H1 (cell line): ENCODE results near the gene ARID5A. TPM values are rescaled to one million over a fixed set of nuclear protein-coding genes. Genes with fewer than 3 reads are reported as not detected.

Experiments used
- CTCF ChIA-PET: fragments of 300-600 bp; sonication (Branson Sonifier 250); formaldehyde crosslinking; loops from one replicate; lab custom pipeline; 2021; ENCODE audit not compliant: partially characterized antibody; lab: Charles Lee
- POLR2A ChIA-PET: fragments of 300-600 bp; sonication (Branson Sonifier 250); formaldehyde crosslinking; loops from one replicate; lab custom pipeline; 2021; ENCODE audit warnings: inconsistent platforms; ENCODE audit not compliant: partially characterized antibody; lab: Charles Lee
- DNase-seq, 2 experiments: peaks; one replicate each; pipeline versions ENCODE4 v3.0.0 to v3.0.0-alpha.2; 2010 to 2022; ENCODE audit warnings: low spot score in 2 of 2, low read depth in 1 of 2, mixed read lengths in 1 of 2
- FAIRE-seq: peaks from 2 replicates; lab custom pipeline; 2011; peaks lifted over from hg19 to GRCh38; lab: Jason Lieb, UNC
- H2AFZ ChIP-seq: 2 replicates; pipeline ENCODE4 v1.8.1; 2012; ENCODE audit warnings: low read length, inconsistent platforms
- H2AK5ac ChIP-seq: 2 replicates; pipeline ENCODE4 v1.6.1; 2013; ENCODE audit warnings: low read depth, low read length
- H2BK120ac ChIP-seq: replicated peaks from 2 replicates; pipeline ENCODE3; 2013; ENCODE audit warnings: low read depth, low read length, inconsistent platforms
- H2BK12ac ChIP-seq: 2 replicates; pipeline ENCODE4 v1.6.1; 2013; ENCODE audit warnings: low read depth, low read length
- H2BK15ac ChIP-seq: 2 replicates; pipeline ENCODE4 v1.6.1; 2013; ENCODE audit warnings: low read length
- H2BK20ac ChIP-seq: 2 replicates; pipeline ENCODE4 v1.6.1; 2013; ENCODE audit warnings: low read length
- H2BK5ac ChIP-seq: 2 replicates; pipeline ENCODE4 v1.6.1; 2013; ENCODE audit warnings: low read depth, low read length
- H3K14ac ChIP-seq: 2 replicates; pipeline ENCODE4 v1.6.1; 2013; ENCODE audit warnings: inconsistent platforms; ENCODE audit not compliant: insufficient read length
- H3K18ac ChIP-seq: 2 replicates; pipeline ENCODE4 v1.6.1; 2013; ENCODE audit warnings: low read length; ENCODE audit errors: extremely low read depth
- H3K23ac ChIP-seq: 2 replicates; pipeline ENCODE4 v1.6.1; 2013; ENCODE audit warnings: inconsistent platforms; ENCODE audit not compliant: insufficient read length
- H3K23me2 ChIP-seq: 2 replicates; pipeline ENCODE4 v1.6.1; 2013; ENCODE audit warnings: low read depth, low read length
- H3K27ac ChIP-seq: 2 replicates; pipeline ENCODE4 v1.6.1; 2011; ENCODE audit warnings: low read depth, low read length, inconsistent platforms
- H3K27me3 ChIP-seq, 4 experiments: replicated peaks in 1 of 4; 1 replicate in 1 of 4; 2 replicates in 3 of 4; pipeline versions ENCODE4 v1.6.1 to v1.8.1; 2011 to 2013; ENCODE audit warnings: low read length in 3 of 4, mild to moderate bottlenecking in 3 of 4, inconsistent platforms in 2 of 4, mixed read lengths in 2 of 4, moderate library complexity in 1 of 4; ENCODE audit not compliant: control insufficient read depth in 3 of 4, insufficient read depth in 3 of 4; ENCODE audit errors: extremely low read depth in 1 of 4
- H3K36me3 ChIP-seq, 4 experiments: 2 replicates each; pipeline versions ENCODE4 v1.6.1 to v1.8.1; 2011 to 2013; ENCODE audit warnings: mild to moderate bottlenecking in 4 of 4, low read length in 3 of 4, moderate library complexity in 2 of 4, control low read depth in 1 of 4, inconsistent platforms in 1 of 4; ENCODE audit not compliant: insufficient read depth in 4 of 4, control insufficient read depth in 2 of 4
- H3K4ac ChIP-seq: replicated peaks from 2 replicates; pipeline ENCODE3; 2013; ENCODE audit warnings: low read length, low read depth, mixed read lengths, inconsistent platforms; ENCODE audit not compliant: insufficient read length
- H3K4me1 ChIP-seq, 4 experiments: replicated peaks in 1 of 4; 1 replicate in 1 of 4; 2 replicates in 3 of 4; pipeline versions ENCODE4 v1.6.1 to v1.8.1; 2011 to 2013; ENCODE audit warnings: low read length in 3 of 4, inconsistent platforms in 2 of 4, mixed read lengths in 1 of 4; ENCODE audit not compliant: insufficient read depth in 4 of 4, control insufficient read depth in 3 of 4
- H3K4me2 ChIP-seq, 2 experiments: 2 replicates each; pipeline versions ENCODE4 v1.6.1 to v1.8.1; 2011 to 2013; ENCODE audit warnings: low read depth in 2 of 2, low read length in 2 of 2, control low read depth in 1 of 2, inconsistent platforms in 1 of 2, mild to moderate bottlenecking in 1 of 2; ENCODE audit not compliant: insufficient read depth in 1 of 2
- H3K4me3 ChIP-seq, 4 experiments: fragments of 200-600, 300-600 bp in 1 of 4; sonication (generic), shearing (Covaris generic), sonication (Bioruptor Twin) in 1 of 4; 2 replicates each; pipeline versions ENCODE4 v1.5.1 to v1.8.1; 2011 to 2016; ENCODE audit warnings: low read length in 4 of 4, low read depth in 3 of 4, control low read depth in 2 of 4, inconsistent platforms in 2 of 4, mild to moderate bottlenecking in 2 of 4, mixed read lengths in 1 of 4, moderate library complexity in 1 of 4; ENCODE audit not compliant: insufficient read depth in 2 of 4; ENCODE audit errors: extremely low read depth in 1 of 4
- H3K56ac ChIP-seq: replicated peaks from 2 replicates; pipeline ENCODE3; 2013; ENCODE audit warnings: low read depth, mild to moderate bottlenecking, mixed read lengths, low read length, inconsistent platforms; ENCODE audit not compliant: insufficient read length
- H3K79me1 ChIP-seq: 2 replicates; pipeline ENCODE4 v1.6.1; 2013; ENCODE audit warnings: low read depth, low read length, control low read depth
- H3K79me2 ChIP-seq, 2 experiments: 2 replicates each; pipeline versions ENCODE4 v1.6.1 to v1.8.1; 2012 to 2013; ENCODE audit warnings: low read length in 2 of 2, mild to moderate bottlenecking in 2 of 2, inconsistent platforms in 1 of 2; ENCODE audit not compliant: insufficient read depth in 2 of 2, control insufficient read depth in 1 of 2
- H3K9ac ChIP-seq, 4 experiments: replicated peaks in 1 of 4; 1 replicate in 1 of 4; 2 replicates in 3 of 4; pipeline versions ENCODE4 v1.6.1 to v1.8.1; 2011 to 2013; ENCODE audit warnings: low read depth in 3 of 4, low read length in 3 of 4, control low read depth in 2 of 4, mild to moderate bottlenecking in 2 of 4, moderate library complexity in 2 of 4, inconsistent platforms in 1 of 4; ENCODE audit errors: extremely low read depth in 1 of 4
- H3K9me3 ChIP-seq, 2 experiments: 2 replicates each; pipeline versions ENCODE4 v1.6.1 to v1.8.1; 2012 to 2013; ENCODE audit warnings: mild to moderate bottlenecking in 2 of 2, moderate library complexity in 2 of 2, control low read depth in 1 of 2, inconsistent platforms in 1 of 2, low read depth in 1 of 2, low read length in 1 of 2, mixed read lengths in 1 of 2; ENCODE audit not compliant: insufficient read depth in 2 of 2
- H4K20me1 ChIP-seq, 2 experiments: replicated peaks in 1 of 2; 2 replicates each; pipeline versions ENCODE3 to v1.8.1; 2011 to 2013; ENCODE audit warnings: inconsistent platforms in 2 of 2, low read length in 2 of 2, mild to moderate bottlenecking in 1 of 2; ENCODE audit not compliant: insufficient read depth in 2 of 2, control insufficient read depth in 1 of 2
- H4K5ac ChIP-seq: 2 replicates; pipeline ENCODE4 v1.6.1; 2013; ENCODE audit warnings: low read length, low read depth, mixed read lengths, inconsistent platforms; ENCODE audit not compliant: insufficient read length
- H4K8ac ChIP-seq: 2 replicates; pipeline ENCODE4 v1.8.0; 2013; ENCODE audit warnings: mild to moderate bottlenecking, moderate library complexity, low read length, inconsistent platforms; ENCODE audit not compliant: insufficient read depth; ENCODE audit errors: extremely low read depth
- H4K91ac ChIP-seq: replicated peaks from 2 replicates; pipeline ENCODE3; 2013; ENCODE audit warnings: low read length, mixed read lengths, inconsistent platforms; ENCODE audit not compliant: insufficient read length
- ATF2 ChIP-seq: IDR thresholded peaks from 2 replicates; pipeline ENCODE4 v1.6.1; 2012; ENCODE audit warnings: low read length, inconsistent platforms
- CTCF ChIP-seq, 3 experiments: IDR thresholded peaks; 1 replicate in 2 of 3; 2 replicates in 1 of 3; pipeline versions ENCODE4 v1.5.1 to v1.6.1; 2011; ENCODE audit warnings: low read length in 3 of 3, mild to moderate bottlenecking in 3 of 3, inconsistent platforms in 2 of 3, low read depth in 1 of 3, moderate library complexity in 1 of 3; ENCODE audit not compliant: insufficient read depth in 1 of 3; ENCODE audit errors: control extremely low read depth in 1 of 3
- KDM4A ChIP-seq: IDR thresholded peaks from one replicate; pipeline ENCODE4 v1.7.1; 2012; ENCODE audit warnings: low read depth, mild to moderate bottlenecking, moderate library complexity, low read length, inconsistent platforms; ENCODE audit not compliant: severe bottlenecking
- RAD21 ChIP-seq, 2 experiments: IDR thresholded peaks in 1 of 2; conservative IDR thresholded peaks in 1 of 2; 2 replicates each; pipeline ENCODE4 v1.6.1; 2011; ENCODE audit warnings: low read depth in 2 of 2, low read length in 2 of 2, improper control_type of control experiment in 1 of 2, inconsistent platforms in 1 of 2, mild to moderate bottlenecking in 1 of 2, moderate library complexity in 1 of 2
- TBP ChIP-seq: IDR thresholded peaks from 2 replicates; pipeline ENCODE4 v1.6.1; 2011; ENCODE audit warnings: low read depth, low read length, improper control_type of control experiment
- WGBS, 2 experiments: shearing (Covaris generic) in 1 of 2; methylation state at CpG; one replicate each; pipeline versions ENCODE4 v1.1.6 to v1.1.7; 2013 to 2015; ENCODE audit warnings: low lambda C conversion rate in 2 of 2, mixed read lengths in 2 of 2, inconsistent platforms in 1 of 2, low coverage in 1 of 2, missing lambda C conversion rate in 1 of 2; ENCODE audit not compliant: insufficient replicate concordance in 2 of 2, insufficient coverage in 1 of 2, insufficient read length in 1 of 2; ENCODE audit errors: extremely low coverage in 1 of 2, missing lambda C conversion rate in 1 of 2; 5-methylcytosine and 5-hydroxymethylcytosine counted together
- polyA plus RNA-seq, 7 experiments: library from polyadenylated mRNA; depleted of rRNA in 3 of 7; stranded (reverse) in 5 of 7; unstranded in 2 of 7; fragments of >200 nt in 5 of 7; fragments of 200-250 nt in 2 of 7; gene quantifications; 1 replicate in 5 of 7; 2 replicates in 1 of 7; 4 replicates in 1 of 7; pipeline versions ENCODE4 v1.2.1 to v1.2.3, GENCODE V29; 2011 to 2013; ENCODE audit warnings: missing spikeins in 2 of 7, mixed read lengths in 2 of 7
- total RNA-seq: library from RNA; stranded (reverse); fragmentation: NEBNext Ultra II Directional; extraction: Animal tissue kit (Norgen Biotek cat#: 25700); gene quantifications from 2 replicates; pipeline ENCODE4 v1.2.1, GENCODE V29; 2021

ARID5A gene
- total and polyA plus RNA-seq, 2 of the 8 experiments (the other 6 are each of a cell fraction or from before 2014, with no cell fraction given): 3.3 to 5.3 TPM

GRCh38 chr2:96527286-96528005 lies 9.1 kb upstream of the ARID5A start:
- Histone ChIP-seq H3K4me2 (peak overlapping the region; percentile 59), H2AFZ (no peak overlapping the region), H3K79me1 (no peaks in the 10 kb centered on the region), H3K14ac (no peak overlapping the region), H3K18ac (no peak overlapping the region), H4K8ac (peak overlapping the region; percentile 75), H2AK5ac (no peak overlapping the region), H3K4me1 (peaks cover 2 to 4% (median 3%) of the 10 kb centered on the region in 4 experiments; a peak in 6 of 7 replicates), H3K79me2 (no peaks in the 10 kb centered on the region), H3K36me3 (no peaks in the 10 kb centered on the region), H3K9ac (no peak overlapping the region; a peak in 1 of 7 replicates), H2BK120ac (no peak overlapping the region), H2BK12ac (no peak overlapping the region), H4K5ac (no peak overlapping the region), H4K91ac (no peak overlapping the region), H2BK5ac (no peak overlapping the region), H3K23ac (no peak overlapping the region), H3K9me3 (no peaks in the 10 kb centered on the region), H3K23me2 (peaks cover 8% of the 10 kb centered on the region; the same call in 1 of the 2 replicates), H3K4me3 (peak overlapping the region; percentile 34 to 63 (median 49)), H3K4ac (no peak overlapping the region), H3K56ac (no peak overlapping the region), H3K27me3 (peaks cover 0 to 28% (median 22%) of the 10 kb centered on the region in 4 experiments; a peak in 6 of 7 replicates), H3K27ac (no peak overlapping the region), H2BK20ac (no peak overlapping the region), H4K20me1 (no peaks in the 10 kb centered on the region), H2BK15ac (no peak overlapping the region)
- ChIA-PET POLR2A (interaction anchor here (0.6 to 1.1 kb wide), 6 partner anchors 11 to 252 kb away, joined by 3 to 5 read pairs (median 3); no protein-coding TSS in a partner anchor), CTCF (interaction anchor here (0.7 to 18.5 kb wide), 11 partner anchors 9 to 119 kb away, joined by 3 to 361 read pairs (median 4); no protein-coding TSS in a partner anchor)
- DNase-seq (peak in 1 of 2 experiments; percentile 75), FAIRE-seq (no peak)
- TF ChIP-seq RAD21 (IDR thresholded peaks at IDR 0.05 in 1 of 2, conservative IDR thresholded peaks at IDR 0.05 in 1 of 2; ENCODE audit: low read depth in 2 of 2, low read length in 2 of 2) (peak in 1 of 2 experiments; percentile 51; a peak in 2 of 4 replicates), ATF2 (no peak), CTCF (IDR thresholded peaks at IDR 0.05; ENCODE audit: control extremely low read depth in 1 of 3, insufficient read depth in 1 of 3, low read depth in 1 of 3, low read length in 3 of 3) (peak in 2 of 3 experiments; percentile 37 to 67; a peak in 3 of 4 replicates), KDM4A (peak; percentile 43), TBP (peak; percentile 54; the same call in 1 of the 2 replicates)
- 9% methylated on average over 23 of the region's 51 CpGs; no CpG with 5 or more reads in 1 of the 2 experiments for WGBS, 2 experiments
